ENCODE data around the gene GRB14. TPM values are rescaled to one million over a fixed set of nuclear protein-coding genes. Genes with fewer than 3 reads are reported as not detected.

Gene GRB14
- total RNA-seq, 4 donors from 2014 or later = 5.4 to 19.3 (median 9.8) TPM

DNA sequence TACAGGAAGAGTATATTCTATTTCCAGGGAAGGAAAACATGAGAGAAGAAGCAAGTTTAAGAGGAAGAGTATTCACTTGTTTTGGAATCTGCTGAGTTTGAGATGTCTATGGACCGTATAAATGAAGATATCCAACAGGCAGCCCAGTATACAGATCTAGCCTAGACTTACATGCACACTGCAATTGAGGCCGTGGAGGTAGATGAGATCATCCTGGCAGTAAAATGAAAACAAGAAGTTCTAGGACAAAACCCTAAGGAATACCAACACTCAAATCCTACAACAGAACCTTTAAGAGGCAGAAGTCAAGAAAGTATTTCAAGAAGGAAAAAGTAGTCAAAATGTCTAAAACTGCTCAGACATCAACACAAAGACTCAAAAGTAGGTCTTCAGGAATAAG, 16.0 kb downstream of the GRB14 start:
- H3K27me3 ChIP-seq = no peaks in the 10 kb centered on the region
- H3K27ac ChIP-seq = no peak overlapping the region
- TF ChIP-seq, protein P1, sequence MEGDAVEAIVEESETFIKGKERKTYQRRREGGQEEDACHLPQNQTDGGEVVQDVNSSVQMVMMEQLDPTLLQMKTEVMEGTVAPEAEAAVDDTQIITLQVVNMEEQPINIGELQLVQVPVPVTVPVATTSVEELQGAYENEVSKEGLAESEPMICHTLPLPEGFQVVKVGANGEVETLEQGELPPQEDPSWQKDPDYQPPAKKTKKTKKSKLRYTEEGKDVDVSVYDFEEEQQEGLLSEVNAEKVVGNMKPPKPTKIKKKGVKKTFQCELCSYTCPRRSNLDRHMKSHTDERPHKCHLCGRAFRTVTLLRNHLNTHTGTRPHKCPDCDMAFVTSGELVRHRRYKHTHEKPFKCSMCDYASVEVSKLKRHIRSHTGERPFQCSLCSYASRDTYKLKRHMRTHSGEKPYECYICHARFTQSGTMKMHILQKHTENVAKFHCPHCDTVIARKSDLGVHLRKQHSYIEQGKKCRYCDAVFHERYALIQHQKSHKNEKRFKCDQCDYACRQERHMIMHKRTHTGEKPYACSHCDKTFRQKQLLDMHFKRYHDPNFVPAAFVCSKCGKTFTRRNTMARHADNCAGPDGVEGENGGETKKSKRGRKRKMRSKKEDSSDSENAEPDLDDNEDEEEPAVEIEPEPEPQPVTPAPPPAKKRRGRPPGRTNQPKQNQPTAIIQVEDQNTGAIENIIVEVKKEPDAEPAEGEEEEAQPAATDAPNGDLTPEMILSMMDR (IDR thresholded peaks at IDR 0.05) = no peak
- TF ChIP-seq POLR2A (IDR thresholded peaks at IDR 0.05) = no peak
- 85 to 90% methylated on average over 2 of the region's 2 CpGs for WGBS, 2 donors
- H3K9me3 ChIP-seq = no peaks in the 10 kb centered on the region
- intact Hi-C loops (cut with DNase I) = no loop called here
- no peak for DNase-seq
- no peak overlapping the region for H3K4me3 ChIP-seq (replicated peaks in 1 of 3)
- no peaks in the 10 kb centered on the region for H3K4me1 ChIP-seq
- no peaks in the 10 kb centered on the region for H3K36me3 ChIP-seq

DNA sequence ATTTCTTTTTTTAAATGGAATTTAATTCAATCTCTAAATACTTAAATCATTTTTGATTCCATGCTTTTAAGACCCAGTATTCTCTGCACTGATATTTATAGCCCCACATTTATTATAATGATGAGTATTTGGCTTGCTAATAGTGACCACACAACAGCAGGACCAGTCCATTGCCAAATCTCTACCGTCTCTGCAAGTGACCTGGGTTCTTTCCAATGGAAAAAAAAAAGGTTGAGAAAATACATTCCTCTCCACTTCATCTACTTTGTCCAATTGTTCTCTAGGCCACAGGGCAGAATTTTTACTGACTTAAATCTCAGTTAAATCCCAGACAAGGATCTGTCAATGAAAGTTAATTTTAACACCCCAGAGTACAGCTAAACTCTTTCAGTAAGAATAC, 20.5 kb downstream of the GRB14 start:
- Histone ChIP-seq H3K27ac (no peak overlapping the region), H3K9me3 (no peaks in the 10 kb centered on the region), H3K27me3 (no peaks in the 10 kb centered on the region), H3K4me3 (replicated peaks in 1 of 3) (no peak overlapping the region), H3K36me3 (no peaks in the 10 kb centered on the region), H3K4me1 (no peaks in the 10 kb centered on the region)
- no peak for DNase-seq
- WGBS, 2 donors = 5 to 18% methylated on average over 1 of the region's 1 CpG
- no peak for TF ChIP-seq POLR2A (IDR thresholded peaks at IDR 0.05)
- TF ChIP-seq, protein P1 (IDR thresholded peaks at IDR 0.05) = no peak
- intact Hi-C loops (cut with DNase I) = no loop called here

DNA sequence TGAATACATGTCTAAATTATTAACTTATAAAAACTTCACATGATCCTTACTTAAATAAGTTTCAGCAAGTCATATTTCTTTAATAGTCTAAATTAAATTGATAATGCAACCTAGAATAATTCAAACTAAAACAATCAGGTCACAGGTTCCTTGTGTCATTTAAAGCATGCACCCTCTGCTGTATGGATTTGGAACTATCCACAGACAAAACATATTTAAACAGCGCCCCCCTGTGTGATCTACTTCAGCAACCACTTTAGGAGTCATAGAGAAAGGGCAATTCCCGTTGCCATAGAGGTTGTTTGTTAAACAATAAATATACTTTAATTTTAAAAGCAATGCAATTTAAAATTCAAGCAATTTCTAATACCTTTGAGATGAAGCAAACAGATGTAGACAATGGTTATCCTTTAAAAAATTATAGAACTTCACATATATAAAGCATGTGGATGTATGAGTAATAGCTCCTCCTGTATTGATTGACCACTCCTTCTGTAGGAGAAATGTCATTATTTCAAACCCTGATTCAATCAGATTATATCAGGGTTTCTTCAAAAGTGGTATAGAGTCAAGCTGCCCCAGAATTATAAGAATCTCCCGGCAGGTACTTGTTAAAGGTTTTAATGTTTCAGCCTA, 21.2 kb downstream of the GRB14 start:
- 43 to 45% methylated on average over 3 of the region's 3 CpGs for WGBS, 2 donors
- intact Hi-C loops (cut with DNase I) = no loop called here
- no peaks in the 10 kb centered on the region for H3K4me1 ChIP-seq
- DNase-seq = peak; percentile 33 to 40
- no peak overlapping the region for H3K27ac ChIP-seq
- H3K36me3 ChIP-seq = no peaks in the 10 kb centered on the region
- H3K9me3 ChIP-seq = no peaks in the 10 kb centered on the region
- TF ChIP-seq, protein P1 (IDR thresholded peaks at IDR 0.05) = peak in 5 of 6 experiments; percentile 61 to 88 (median 70)
- no peak for TF ChIP-seq POLR2A (IDR thresholded peaks at IDR 0.05)
- no peak overlapping the region for H3K4me3 ChIP-seq (replicated peaks in 1 of 3)
- H3K27me3 ChIP-seq = no peaks in the 10 kb centered on the region

DNA sequence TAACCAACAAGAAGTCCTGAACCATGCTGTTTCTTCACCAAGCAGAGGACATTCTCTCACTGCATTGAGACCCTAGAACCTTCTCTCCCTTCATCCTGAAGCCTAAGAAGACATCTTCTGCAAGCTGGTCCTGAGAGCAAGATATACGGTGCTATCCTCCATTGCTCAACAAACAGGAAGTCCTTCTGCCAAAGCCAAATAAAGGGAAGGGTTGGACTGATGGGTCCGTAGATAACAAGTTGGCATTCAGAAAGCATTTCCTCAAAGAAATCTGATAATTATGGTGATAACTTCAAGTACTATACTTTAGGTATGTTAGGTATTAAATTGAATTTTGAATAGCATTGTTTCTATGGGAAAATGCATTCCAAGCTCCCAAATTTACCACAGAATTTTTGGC, 23.3 kb downstream of the GRB14 start:
- DNase-seq = no peak
- WGBS, 2 donors = 72 to 81% methylated on average over 2 of the region's 2 CpGs
- no peaks in the 10 kb centered on the region for H3K9me3 ChIP-seq
- H3K36me3 ChIP-seq = no peaks in the 10 kb centered on the region
- no peak overlapping the region for H3K4me3 ChIP-seq (replicated peaks in 1 of 3)
- TF ChIP-seq, protein P1 (IDR thresholded peaks at IDR 0.05) = no peak
- TF ChIP-seq POLR2A (IDR thresholded peaks at IDR 0.05) = no peak
- H3K27ac ChIP-seq = no peak overlapping the region
- no peaks in the 10 kb centered on the region for H3K27me3 ChIP-seq
- intact Hi-C loops (cut with DNase I) = no loop called here
- no peaks in the 10 kb centered on the region for H3K4me1 ChIP-seq

DNA sequence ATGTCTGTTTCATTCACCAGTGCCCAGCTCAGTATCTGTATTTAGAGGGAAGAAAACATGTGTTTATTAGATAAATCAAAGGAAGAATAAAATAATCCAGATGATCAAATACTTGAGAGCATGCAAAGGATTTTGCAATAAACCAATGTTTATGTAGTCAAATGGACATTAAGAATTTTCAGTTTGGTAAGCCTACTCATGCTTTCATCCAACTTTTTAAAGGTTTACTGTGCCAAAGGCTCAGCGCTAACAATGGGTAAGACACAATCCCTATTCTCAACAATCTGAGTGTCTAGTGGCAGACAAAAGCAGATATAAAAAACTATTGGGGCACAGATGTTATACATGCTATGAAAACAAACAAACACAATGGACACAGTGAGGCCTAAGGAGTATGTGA, 26.3 kb downstream of the GRB14 start:
- no peak for TF ChIP-seq POLR2A (IDR thresholded peaks at IDR 0.05)
- TF ChIP-seq, protein P1 (IDR thresholded peaks at IDR 0.05) = no peak
- no peak for DNase-seq
- Histone ChIP-seq H3K4me3 (replicated peaks in 1 of 3) (no peak overlapping the region), H3K4me1 (peaks cover 0 to 2% of the 10 kb centered on the region in 2 donors), H3K9me3 (no peaks in the 10 kb centered on the region), H3K36me3 (no peaks in the 10 kb centered on the region), H3K27me3 (no peaks in the 10 kb centered on the region), H3K27ac (no peak overlapping the region)
- 100% methylated on average over 1 of the region's 1 CpG for WGBS, 2 donors
- intact Hi-C loops (cut with DNase I) = no loop called here

Data from thyroid gland (tissue), 4 donors.